Hepatocyte (in vitro differentiated cells): ENCODE results near the gene SIK3. TPM values are rescaled to one million over a fixed set of nuclear protein-coding genes. Genes with fewer than 3 reads are reported as not detected.

Experiments
- DNase-seq: peaks from one replicate; pipeline ENCODE4 v3.0.0-alpha.2; 2016; ENCODE audit warnings: low spot score
- H2AFZ ChIP-seq: fragments of 200-600 bp; sonication (generic); 2 replicates; pipeline ENCODE4 v1.6.0; 2016; ENCODE audit warnings: antibody characterized with exemption, mild to moderate bottlenecking
- H3K27ac ChIP-seq: fragments of 200-600 bp; sonication (generic); 2 replicates; pipeline ENCODE4 v1.5.1; 2016; ENCODE audit warnings: mild to moderate bottlenecking
- H3K27me3 ChIP-seq: fragments of 200-600 bp; sonication (generic); 2 replicates; pipeline ENCODE4 v1.6.1; 2016
- H3K36me3 ChIP-seq: fragments of 200-600 bp; sonication (generic); replicated peaks from 2 replicates; pipeline ENCODE4 v1.5.1; 2016; ENCODE audit warnings: low read depth; ENCODE audit not compliant: insufficient read depth
- H3K4me1 ChIP-seq: fragments of 200-600 bp; sonication (generic); 2 replicates; pipeline ENCODE4 v1.5.1; 2016; ENCODE audit warnings: mild to moderate bottlenecking, moderate library complexity; ENCODE audit not compliant: insufficient read depth
- H3K4me2 ChIP-seq: fragments of 200-600 bp; sonication (generic); 2 replicates; pipeline ENCODE4 v1.6.0; 2016
- H3K4me3 ChIP-seq: fragments of 200-600 bp; sonication (generic); 2 replicates; pipeline ENCODE4 v1.5.1; 2016; ENCODE audit warnings: mild to moderate bottlenecking
- H3K79me2 ChIP-seq: fragments of 200-600 bp; sonication (generic); 2 replicates; pipeline ENCODE4 v1.6.0; 2017; ENCODE audit warnings: mild to moderate bottlenecking
- H3K9me2 ChIP-seq: fragments of 200-600 bp; sonication (generic); replicated peaks from 2 replicates; pipeline ENCODE4 v1.6.0; 2017; ENCODE audit warnings: mild to moderate bottlenecking; ENCODE audit not compliant: insufficient read depth
- H3K9me3 ChIP-seq: fragments of 200-600 bp; sonication (generic); 2 replicates; pipeline ENCODE4 v1.5.1; 2016; ENCODE audit warnings: low read depth, mild to moderate bottlenecking
- H4K20me1 ChIP-seq: fragments of 200-600 bp; sonication (generic); 2 replicates; pipeline ENCODE4 v1.6.0; 2016; ENCODE audit warnings: mild to moderate bottlenecking; ENCODE audit not compliant: insufficient read depth, poor library complexity, severe bottlenecking
- CTCF ChIP-seq: fragments of 200-600 bp; sonication (generic); IDR thresholded peaks from 2 replicates; pipeline ENCODE4 v1.5.1; 2016; ENCODE audit warnings: antibody characterized with exemption, mild to moderate bottlenecking; ENCODE audit not compliant: poor library complexity
- EZH2 ChIP-seq: fragments of 200-600 bp; sonication (generic); IDR thresholded peaks from 2 replicates; pipeline ENCODE4 v1.6.1; 2016; ENCODE audit warnings: antibody characterized with exemption, mild to moderate bottlenecking, borderline replicate concordance
- EZH2phosphoT487 ChIP-seq: fragments of 200-600 bp; sonication (generic); IDR thresholded peaks from one replicate; pipeline ENCODE4 v1.6.1; 2018; ENCODE audit warnings: antibody characterized with exemption, mild to moderate bottlenecking, low read depth, moderate library complexity; ENCODE audit not compliant: unreplicated experiment, severe bottlenecking
- whole genome bisulfite sequencing: methylation state at CpG from one replicate; pipeline ENCODE4 v1.1.6; 2016; ENCODE audit warnings: low lambda C conversion rate; ENCODE audit errors: missing lambda C conversion rate; 5-methylcytosine and 5-hydroxymethylcytosine counted together
- polyA plus RNA-seq: library from polyadenylated mRNA; unstranded; fragments of >200 nt; fragmentation: Nextera tagmentation; extraction: Ambion mirVana; gene quantifications from 2 replicates; pipeline ENCODE4 v1.2.1, GENCODE V29; 2016
- total RNA-seq: library from RNA; depleted of rRNA; stranded (reverse); fragments of >200 nt; gene quantifications from 2 replicates; pipeline ENCODE4 v1.2.3, GENCODE V29; 2014

SIK3 gene
- total and polyA plus RNA-seq, 2 experiments from 2014 or later: 15.8 to 17.7 TPM

- no peak overlapping the region for H3K4me3 ChIP-seq
- H3K27ac ChIP-seq: peak overlapping the region; percentile 52
- H3K4me2 ChIP-seq: no peak overlapping the region
- 70% methylated on average over 5 of the region's 5 CpGs for WGBS
- H3K79me2 ChIP-seq: no peaks in the 10 kb centered on the region
- H2AFZ ChIP-seq: no peak overlapping the region
- TF ChIP-seq CTCF: no peak
- TF ChIP-seq EZH2: no peak
- no peak for TF ChIP-seq EZH2phosphoT487
- no peaks in the 10 kb centered on the region for H3K9me2 ChIP-seq
- DNase-seq: no peak
- H3K36me3 ChIP-seq: no peaks in the 10 kb centered on the region
- H3K9me3 ChIP-seq: no peaks in the 10 kb centered on the region
- peaks cover 10% of the 10 kb centered on the region for H3K4me1 ChIP-seq
- no peaks in the 10 kb centered on the region for H3K27me3 ChIP-seq
- no peaks in the 10 kb centered on the region for H4K20me1 ChIP-seq
These were observed 284.3 kb downstream of the SIK3 start for GRCh38 chr11:116813781-116814471.

- no peaks in the 10 kb centered on the region for H3K9me2 ChIP-seq
- H3K4me2 ChIP-seq: no peak overlapping the region
- H3K27me3 ChIP-seq: no peaks in the 10 kb centered on the region
- peak overlapping the region; percentile 52 for H3K27ac ChIP-seq
- H3K79me2 ChIP-seq: no peaks in the 10 kb centered on the region
- peaks cover 14% of the 10 kb centered on the region for H3K4me1 ChIP-seq
- no peak for DNase-seq
- no peaks in the 10 kb centered on the region for H4K20me1 ChIP-seq
- H2AFZ ChIP-seq: no peak overlapping the region
- H3K9me3 ChIP-seq: no peaks in the 10 kb centered on the region
- WGBS: 86% methylated on average over 1 of the region's 1 CpG
- no peak overlapping the region for H3K4me3 ChIP-seq
- no peak for TF ChIP-seq CTCF
- TF ChIP-seq EZH2: no peak
- TF ChIP-seq EZH2phosphoT487: no peak
- H3K36me3 ChIP-seq: no peaks in the 10 kb centered on the region
These were observed 285.1 kb downstream of the SIK3 start for GRCh38 chr11:116813170-116813569.

- H3K4me3 ChIP-seq: no peak overlapping the region
- H2AFZ ChIP-seq: no peak overlapping the region
- 87% methylated on average over 4 of the region's 4 CpGs for WGBS
- H3K4me2 ChIP-seq: no peak overlapping the region
- H3K36me3 ChIP-seq: no peaks in the 10 kb centered on the region
- no peaks in the 10 kb centered on the region for H3K79me2 ChIP-seq
- no peak for DNase-seq
- H4K20me1 ChIP-seq: no peaks in the 10 kb centered on the region
- H3K27ac ChIP-seq: no peak overlapping the region
- no peak for TF ChIP-seq EZH2
- no peak for TF ChIP-seq CTCF
- TF ChIP-seq EZH2phosphoT487: no peak
- no peaks in the 10 kb centered on the region for H3K9me3 ChIP-seq
- peaks cover 14% of the 10 kb centered on the region for H3K4me1 ChIP-seq
- no peaks in the 10 kb centered on the region for H3K27me3 ChIP-seq
- H3K9me2 ChIP-seq: no peaks in the 10 kb centered on the region
These were observed 286.1 kb downstream of the SIK3 start for GRCh38 chr11:116812109-116812508.
